Suprapubic skin (tissue), 4 donors: ENCODE measurements around the gene TBCE. TPM values are rescaled to one million over a fixed set of nuclear protein-coding genes. Genes with fewer than 3 reads are reported as not detected.
"Not testable (repeated sequence)": the region's sequence is repeated elsewhere in the genome, so short reads cannot be mapped to it uniquely, and the experiment has no call there.

ENCODE experiments used
- DNase-seq, 2 donors: peaks; one replicate each; pipeline ENCODE4 v3.0.0-alpha.2; 2019; ENCODE audit warnings: low spot score in 2 of 2
- H3K27ac ChIP-seq: fragments of 200-600 bp; sonication (generic); one replicate; pipeline ENCODE4 v1.5.1; 2019
- H3K27me3 ChIP-seq: fragments of 200-600 bp; sonication (generic); one replicate; pipeline ENCODE4 v1.5.1; 2019
- H3K36me3 ChIP-seq: fragments of 200-600 bp; sonication (generic); one replicate; pipeline ENCODE4 v1.5.1; 2019
- H3K4me1 ChIP-seq: fragments of 200-600 bp; sonication (generic); one replicate; pipeline ENCODE4 v1.5.1; 2019
- H3K4me3 ChIP-seq: fragments of 200-600 bp; sonication (generic); one replicate; pipeline ENCODE4 v1.5.1; 2019; ENCODE audit warnings: mild to moderate bottlenecking
- H3K9me3 ChIP-seq: fragments of 200-600 bp; sonication (generic); one replicate; pipeline ENCODE4 v1.5.1; 2019
- CTCF ChIP-seq, 2 donors: fragments of 200-600 bp in 1 of 2; fragments of 450-650 bp in 1 of 2; sonication (generic) in 1 of 2; IDR thresholded peaks; one replicate each; pipeline ENCODE4 v1.5.1; 2016 to 2019; ENCODE audit warnings: antibody characterized with exemption in 2 of 2, mild to moderate bottlenecking in 1 of 2, moderate library complexity in 1 of 2
- EP300 ChIP-seq: sonication (generic); formaldehyde crosslinking; IDR thresholded peaks from one replicate; pipeline ENCODE4 v1.6.1; 2017; ENCODE audit warnings: antibody characterized with exemption
- POLR2A ChIP-seq, 2 donors: fragments of 450-650 bp; IDR thresholded peaks; one replicate each; pipeline ENCODE4 v1.6.1; 2017; ENCODE audit warnings: antibody characterized with exemption in 2 of 2, mild to moderate bottlenecking in 2 of 2, moderate library complexity in 2 of 2
- POLR2AphosphoS5 ChIP-seq, 3 donors: sonication (generic); formaldehyde crosslinking; IDR thresholded peaks; one replicate each; pipeline ENCODE4 v1.6.1; 2017; ENCODE audit warnings: antibody characterized with exemption in 3 of 3
- WGBS: methylation state at CpG from one replicate; pipeline ENCODE4 v1.1.5; 2018; 5-methylcytosine and 5-hydroxymethylcytosine counted together
- total RNA-seq, 4 donors: library from RNA; depleted of rRNA; stranded (reverse); fragments of >200 nt; gene quantifications; one replicate each; pipeline ENCODE4 v1.1.0, GENCODE V29; 2016

The TBCE gene
- total RNA-seq, 4 donors from 2014 or later: 12.0 to 33.3 (median 21.1) TPM

GRCh38 chr1:235468970-235469369 lies 101.7 kb downstream of the TBCE start:
- H3K9me3 ChIP-seq: no peaks in the 10 kb centered on the region
- H3K4me3 ChIP-seq: no peak overlapping the region
- peaks cover 41% of the 10 kb centered on the region for H3K36me3 ChIP-seq
- 86% methylated on average over 4 of the region's 4 CpGs for WGBS
- TF ChIP-seq POLR2A (IDR thresholded peaks at IDR 0.05) (no peak), EP300 (no peak), CTCF (IDR thresholded peaks at IDR 0.05) (no peak), POLR2AphosphoS5 (IDR thresholded peaks at IDR 0.05) (no peak)
- no peaks in the 10 kb centered on the region for H3K4me1 ChIP-seq
- DNase-seq: no peak
- H3K27ac ChIP-seq: no peak overlapping the region
- no peaks in the 10 kb centered on the region for H3K27me3 ChIP-seq

DNA sequence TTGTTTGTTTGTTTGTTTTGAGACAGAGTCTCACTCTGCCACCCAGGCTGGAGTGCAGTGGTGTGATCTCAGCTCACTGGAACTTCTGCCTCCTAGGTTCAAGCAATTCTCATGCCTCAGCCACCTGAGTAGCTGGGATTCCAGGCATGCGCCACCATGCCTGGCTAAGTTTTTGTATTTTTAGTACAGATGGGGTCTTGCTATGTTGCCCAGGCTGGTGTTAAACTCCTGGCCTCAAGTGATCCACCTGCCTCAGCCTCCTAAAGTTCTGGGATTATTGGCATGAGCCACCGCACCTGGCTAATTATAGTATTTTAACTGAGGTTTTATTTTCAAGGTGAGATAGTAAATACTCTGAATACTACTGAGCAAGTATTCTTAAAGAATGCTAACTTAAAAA lies 102.7 kb downstream of the TBCE start:
- not testable (repeated sequence) for H3K4me1 ChIP-seq, H3K27ac ChIP-seq, DNase-seq, H3K27me3 ChIP-seq, H3K4me3 ChIP-seq, H3K9me3 ChIP-seq
- 97% methylated on average over 2 of the region's 2 CpGs for WGBS
- peaks cover 33% of the 10 kb centered on the region for H3K36me3 ChIP-seq

- DNase-seq: no peak
- 84% methylated on average over 6 of the region's 6 CpGs for WGBS
- Histone ChIP-seq H3K9me3 (no peaks in the 10 kb centered on the region), H3K4me1 (no peaks in the 10 kb centered on the region), H3K27me3 (no peaks in the 10 kb centered on the region), H3K4me3 (no peak overlapping the region), H3K27ac (no peak overlapping the region), H3K36me3 (peaks cover 33% of the 10 kb centered on the region)
- TF ChIP-seq EP300: no peak
- no peak for TF ChIP-seq POLR2A (IDR thresholded peaks at IDR 0.05)
- no peak for TF ChIP-seq CTCF (IDR thresholded peaks at IDR 0.05)
- TF ChIP-seq POLR2AphosphoS5 (IDR thresholded peaks at IDR 0.05): no peak
These were observed 103.7 kb downstream of the TBCE start for GRCh38 chr1:235470741-235471439.

GRCh38 chr1:235473806-235474205 lies 106.6 kb downstream of the TBCE start:
- no peaks in the 10 kb centered on the region for H3K9me3 ChIP-seq
- no peak overlapping the region for H3K27ac ChIP-seq
- no peaks in the 10 kb centered on the region for H3K27me3 ChIP-seq
- peaks cover 43% of the 10 kb centered on the region for H3K36me3 ChIP-seq
- no peaks in the 10 kb centered on the region for H3K4me1 ChIP-seq
- TF ChIP-seq POLR2AphosphoS5 (IDR thresholded peaks at IDR 0.05) (no peak), CTCF (IDR thresholded peaks at IDR 0.05) (no peak), EP300 (no peak)
- 89% methylated on average over 1 of the region's 1 CpG for WGBS
- DNase-seq: no peak
- H3K4me3 ChIP-seq: no peak overlapping the region

DNA sequence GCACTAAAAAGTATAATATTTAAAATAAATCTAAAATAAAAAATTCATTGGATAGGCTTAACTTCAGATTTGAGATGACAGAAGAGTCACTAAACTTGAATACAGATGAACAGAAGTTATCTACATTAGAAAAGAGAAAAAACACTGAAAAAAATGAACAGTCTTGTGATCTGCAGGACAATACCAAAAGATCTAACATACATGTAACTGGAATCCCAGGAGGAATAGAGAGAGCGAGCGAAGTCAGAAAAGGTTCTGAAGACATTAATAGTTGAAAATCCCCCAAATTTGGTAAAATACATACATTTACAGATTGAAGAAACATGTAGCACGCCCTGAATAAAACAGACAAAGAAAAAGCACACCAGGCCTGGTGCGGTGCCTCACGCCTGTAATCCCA lies 115.9 kb downstream of the TBCE start:
- Histone ChIP-seq H3K27ac (no peak overlapping the region), H3K4me1 (no peaks in the 10 kb centered on the region), H3K9me3 (no peaks in the 10 kb centered on the region), H3K36me3 (peaks cover 53% of the 10 kb centered on the region), H3K4me3 (no peak overlapping the region), H3K27me3 (no peaks in the 10 kb centered on the region)
- TF ChIP-seq CTCF (IDR thresholded peaks at IDR 0.05): no peak
- TF ChIP-seq EP300: no peak
- TF ChIP-seq POLR2AphosphoS5 (IDR thresholded peaks at IDR 0.05): no peak
- TF ChIP-seq POLR2A (IDR thresholded peaks at IDR 0.05): no peak
- DNase-seq: no peak
- 96% methylated on average over 5 of the region's 5 CpGs for WGBS

DNA sequence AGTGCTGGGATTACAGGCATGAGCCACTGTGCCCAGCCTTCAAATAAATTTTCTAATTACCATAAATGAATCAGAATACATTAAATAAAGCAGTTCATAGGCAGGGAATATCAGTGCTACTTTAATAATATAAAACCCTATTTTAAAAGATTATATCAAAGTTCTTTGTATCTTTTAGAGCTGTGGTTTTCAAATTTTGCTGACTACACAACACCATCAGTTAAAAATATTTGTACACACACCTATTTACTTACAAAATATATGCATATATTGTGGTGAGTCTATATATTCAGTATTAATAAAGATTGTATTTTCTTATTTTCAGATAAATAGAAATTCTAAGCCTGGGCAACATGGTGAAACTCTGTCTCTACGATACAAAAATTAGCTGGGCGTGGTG lies 118.3 kb downstream of the TBCE start:
- no peaks in the 10 kb centered on the region for H3K9me3 ChIP-seq
- peaks cover 37% of the 10 kb centered on the region for H3K36me3 ChIP-seq
- H3K27me3 ChIP-seq: no peaks in the 10 kb centered on the region
- no peak for DNase-seq
- no peaks in the 10 kb centered on the region for H3K4me1 ChIP-seq
- WGBS: 96% methylated on average over 2 of the region's 2 CpGs
- no peak overlapping the region for H3K4me3 ChIP-seq
- no peak overlapping the region for H3K27ac ChIP-seq
- no peak for TF ChIP-seq EP300
- no peak for TF ChIP-seq CTCF (IDR thresholded peaks at IDR 0.05)
- no peak for TF ChIP-seq POLR2AphosphoS5 (IDR thresholded peaks at IDR 0.05)
- TF ChIP-seq POLR2A (IDR thresholded peaks at IDR 0.05): no peak
